ENCODE measurements around the gene PLXNA1. TPM values are rescaled to one million over a fixed set of nuclear protein-coding genes. Genes with fewer than 3 reads are reported as not detected.

Gene PLXNA1
- total RNA-seq, 1 donor from 2014 or later: 55.2 TPM

- Mint-ChIP-seq H3K27me3 (ENCODE audit: low read depth) (peaks cover 30% of the 10 kb centered on the region), H3K4me3 (no peak overlapping the region), H3K4me1 (no peaks in the 10 kb centered on the region), H3K27ac (no peak overlapping the region), H3K36me3 (peaks cover 5% of the 10 kb centered on the region), H3K9me3 (peaks cover 17% of the 10 kb centered on the region)
- DNase-seq (ENCODE audit: low spot score in 2 of 2, unreplicated experiment in 2 of 2): no peak
- no peak for TF ChIP-seq CTCF (IDR thresholded peaks at IDR 0.05; ENCODE audit: unreplicated experiment)
Measured at GRCh38 chr3:126970921-126971320, 12.0 kb upstream of the PLXNA1 start.

GRCh38 chr3:126971891-126972351 is 11.0 kb upstream of the PLXNA1 start:
- DNase-seq (ENCODE audit: low spot score in 2 of 2, unreplicated experiment in 2 of 2): no peak
- Mint-ChIP-seq H3K9me3 (peaks cover 17% of the 10 kb centered on the region), H3K4me3 (no peak overlapping the region), H3K36me3 (peaks cover 5% of the 10 kb centered on the region), H3K4me1 (no peaks in the 10 kb centered on the region), H3K27me3 (ENCODE audit: low read depth) (peaks cover 25% of the 10 kb centered on the region), H3K27ac (no peak overlapping the region)
- no peak for TF ChIP-seq CTCF (IDR thresholded peaks at IDR 0.05; ENCODE audit: unreplicated experiment)

- Mint-ChIP-seq H3K27ac (no peak overlapping the region), H3K4me1 (no peaks in the 10 kb centered on the region), H3K36me3 (peaks cover 5% of the 10 kb centered on the region), H3K4me3 (no peak overlapping the region), H3K9me3 (peaks cover 17% of the 10 kb centered on the region), H3K27me3 (ENCODE audit: low read depth) (peaks cover 27% of the 10 kb centered on the region)
- DNase-seq (ENCODE audit: low spot score in 2 of 2, unreplicated experiment in 2 of 2): no peak
- TF ChIP-seq CTCF (IDR thresholded peaks at IDR 0.05; ENCODE audit: unreplicated experiment): no peak
Measured at GRCh38 chr3:126972866-126973265, 10.0 kb upstream of the PLXNA1 start.

- Mint-ChIP-seq H3K9me3 (peaks cover 17% of the 10 kb centered on the region), H3K36me3 (peaks cover 5% of the 10 kb centered on the region), H3K27me3 (ENCODE audit: low read depth) (peaks cover 31% of the 10 kb centered on the region), H3K27ac (no peak overlapping the region), H3K4me3 (no peak overlapping the region), H3K4me1 (no peaks in the 10 kb centered on the region)
- DNase-seq (ENCODE audit: low spot score in 2 of 2, unreplicated experiment in 2 of 2): no peak
- no peak for TF ChIP-seq CTCF (IDR thresholded peaks at IDR 0.05; ENCODE audit: unreplicated experiment)
Measured at GRCh38 chr3:126973814-126974213, 9.1 kb upstream of the PLXNA1 start.

- Mint-ChIP-seq H3K27ac (no peak overlapping the region), H3K4me3 (no peak overlapping the region), H3K36me3 (peaks cover 5% of the 10 kb centered on the region), H3K9me3 (peaks cover 17% of the 10 kb centered on the region), H3K4me1 (no peaks in the 10 kb centered on the region), H3K27me3 (ENCODE audit: low read depth) (peaks cover 32% of the 10 kb centered on the region)
- TF ChIP-seq CTCF (IDR thresholded peaks at IDR 0.05; ENCODE audit: unreplicated experiment): no peak
- DNase-seq (ENCODE audit: low spot score in 2 of 2, unreplicated experiment in 2 of 2): no peak
Measured at GRCh38 chr3:126974756-126975155, 8.2 kb upstream of the PLXNA1 start.

GRCh38 chr3:126976906-126977305 is 6.0 kb upstream of the PLXNA1 start:
- H3K27ac Mint-ChIP-seq: no peak overlapping the region
- peaks cover 45% of the 10 kb centered on the region for H3K27me3 Mint-ChIP-seq (ENCODE audit: low read depth)
- no peak for TF ChIP-seq CTCF (IDR thresholded peaks at IDR 0.05; ENCODE audit: unreplicated experiment)
- H3K36me3 Mint-ChIP-seq: peaks cover 5% of the 10 kb centered on the region
- no peak overlapping the region for H3K4me3 Mint-ChIP-seq
- H3K9me3 Mint-ChIP-seq: peaks cover 17% of the 10 kb centered on the region
- peaks cover 3% of the 10 kb centered on the region for H3K4me1 Mint-ChIP-seq
- DNase-seq (ENCODE audit: low spot score in 2 of 2, unreplicated experiment in 2 of 2): no peak

Measured in mesothelial cell of epicardium (in vitro differentiated cells).